Prostate gland (tissue), 2 donors: ENCODE data around the gene TMCC1. TPM values are rescaled to one million over a fixed set of nuclear protein-coding genes. Genes with fewer than 3 reads are reported as not detected.

ENCODE experiments used
- DNase-seq: peaks from one replicate; pipeline ENCODE4 v3.0.0-alpha.2; 2019; ENCODE audit warnings: low spot score
- H3K27ac ChIP-seq, 2 donors: fragments of 200-600 bp; sonication (generic); 2 replicates each; pipeline ENCODE4 v1.5.1; 2017 to 2019
- H3K27me3 ChIP-seq: fragments of 200-600 bp; sonication (generic); replicated peaks from 2 replicates; pipeline ENCODE4 v1.5.1; 2019; ENCODE audit not compliant: insufficient read depth
- H3K36me3 ChIP-seq, 2 donors: fragments of 200-600 bp; sonication (generic); 1 replicate in 1 of 2; 2 replicates in 1 of 2; pipeline versions ENCODE4 v1.5.1 to v1.8.1; 2017 to 2019
- H3K4me1 ChIP-seq: fragments of 200-600 bp; sonication (generic); replicated peaks from 2 replicates; pipeline ENCODE4 v1.5.1; 2019
- H3K4me3 ChIP-seq, 2 donors: fragments of 200-600 bp; sonication (generic); 2 replicates each; pipeline ENCODE4 v1.5.1; 2017 to 2019
- H3K9me3 ChIP-seq: fragments of 200-600 bp; sonication (generic); 2 replicates; pipeline ENCODE4 v1.5.1; 2017
- POLR2A ChIP-seq: fragments of 450-650 bp; IDR thresholded peaks from one replicate; pipeline ENCODE4 v1.6.1; 2016; ENCODE audit warnings: antibody characterized with exemption, mild to moderate bottlenecking
- POLR2AphosphoS5 ChIP-seq: sonication (generic); formaldehyde crosslinking; IDR thresholded peaks from one replicate; pipeline ENCODE4 v1.6.1; 2017; ENCODE audit warnings: antibody characterized with exemption
- WGBS: methylation state at CpG from one replicate; pipeline ENCODE4 v1.1.5; 2018; 5-methylcytosine and 5-hydroxymethylcytosine counted together
- intact Hi-C: fragments of 100-400 bp; cut with DNase I; formaldehyde crosslinking; loops from one replicate; pipeline ENCODE4 v1.14.2; 2022
- total RNA-seq, 2 donors: library from RNA; depleted of rRNA; stranded (reverse); fragments of >200 nt; gene quantifications; one replicate each; pipeline ENCODE4 v1.1.0, GENCODE V29; 2016
- TF ChIP-seq, protein P1 (sequence below), 4 experiments: fragments of 200-600 bp in 2 of 4; fragments of 450-650 bp in 2 of 4; sonication (generic) in 2 of 4; IDR thresholded peaks; 1 replicate in 3 of 4; 2 replicates in 1 of 4; pipeline ENCODE4 v1.5.1; 2016 to 2019; ENCODE audit warnings: antibody characterized with exemption in 4 of 4, mild to moderate bottlenecking in 2 of 4, moderate library complexity in 2 of 4

TMCC1 gene
- total RNA-seq, 2 donors from 2014 or later = 27.6 to 43.9 TPM

- WGBS = 46% methylated on average over 5 of the region's 5 CpGs
- no peak for TF ChIP-seq POLR2A
- TF ChIP-seq, protein P1, sequence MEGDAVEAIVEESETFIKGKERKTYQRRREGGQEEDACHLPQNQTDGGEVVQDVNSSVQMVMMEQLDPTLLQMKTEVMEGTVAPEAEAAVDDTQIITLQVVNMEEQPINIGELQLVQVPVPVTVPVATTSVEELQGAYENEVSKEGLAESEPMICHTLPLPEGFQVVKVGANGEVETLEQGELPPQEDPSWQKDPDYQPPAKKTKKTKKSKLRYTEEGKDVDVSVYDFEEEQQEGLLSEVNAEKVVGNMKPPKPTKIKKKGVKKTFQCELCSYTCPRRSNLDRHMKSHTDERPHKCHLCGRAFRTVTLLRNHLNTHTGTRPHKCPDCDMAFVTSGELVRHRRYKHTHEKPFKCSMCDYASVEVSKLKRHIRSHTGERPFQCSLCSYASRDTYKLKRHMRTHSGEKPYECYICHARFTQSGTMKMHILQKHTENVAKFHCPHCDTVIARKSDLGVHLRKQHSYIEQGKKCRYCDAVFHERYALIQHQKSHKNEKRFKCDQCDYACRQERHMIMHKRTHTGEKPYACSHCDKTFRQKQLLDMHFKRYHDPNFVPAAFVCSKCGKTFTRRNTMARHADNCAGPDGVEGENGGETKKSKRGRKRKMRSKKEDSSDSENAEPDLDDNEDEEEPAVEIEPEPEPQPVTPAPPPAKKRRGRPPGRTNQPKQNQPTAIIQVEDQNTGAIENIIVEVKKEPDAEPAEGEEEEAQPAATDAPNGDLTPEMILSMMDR (IDR thresholded peaks at IDR 0.05) = no peak
- no peak for TF ChIP-seq POLR2AphosphoS5
- no peak overlapping the region for H3K27ac ChIP-seq
- H3K27me3 ChIP-seq = no peaks in the 10 kb centered on the region
- no peaks in the 10 kb centered on the region for H3K9me3 ChIP-seq
- H3K4me3 ChIP-seq = no peak overlapping the region
- H3K4me1 ChIP-seq = no peaks in the 10 kb centered on the region
- intact Hi-C loops = no loop called here
- H3K36me3 ChIP-seq = no peaks in the 10 kb centered on the region
- no peak for DNase-seq
Observed at GRCh38 chr3:129927072-129927471, 33.6 kb upstream of the TMCC1 start.

- TF ChIP-seq, protein P1 (IDR thresholded peaks at IDR 0.05) = no peak
- TF ChIP-seq POLR2A (no peak), POLR2AphosphoS5 (no peak)
- H3K4me1 ChIP-seq = no peaks in the 10 kb centered on the region
- DNase-seq = no peak
- intact Hi-C loops = no loop called here
- WGBS = 97% methylated on average over 1 of the region's 1 CpG
- no peak overlapping the region for H3K27ac ChIP-seq
- no peaks in the 10 kb centered on the region for H3K9me3 ChIP-seq
- H3K4me3 ChIP-seq = no peak overlapping the region
- H3K27me3 ChIP-seq = no peaks in the 10 kb centered on the region
- H3K36me3 ChIP-seq = no peaks in the 10 kb centered on the region
Observed at GRCh38 chr3:129919806-129920205, 26.3 kb upstream of the TMCC1 start.

DNA sequence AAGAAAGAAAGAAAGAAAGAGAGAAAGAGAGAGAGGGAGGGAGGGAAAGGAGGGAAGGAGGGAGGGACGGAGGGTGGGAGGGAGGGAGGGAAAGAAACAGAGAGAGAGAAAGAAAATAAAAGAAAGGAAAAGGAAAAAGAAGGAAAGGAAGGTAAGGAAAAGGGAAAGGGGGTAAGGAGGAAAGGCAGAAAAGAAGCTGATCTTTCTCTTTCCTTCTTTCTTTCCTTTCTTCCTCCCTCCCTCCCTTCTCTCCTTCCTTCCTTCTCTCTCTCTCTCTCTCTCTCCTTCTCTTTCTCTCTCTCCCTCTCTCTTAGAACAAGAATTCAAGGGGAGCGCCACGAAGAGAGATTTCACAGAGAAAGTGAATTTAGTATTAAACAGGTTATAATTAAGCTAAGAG lies 25.8 kb upstream of the TMCC1 start:
- 92% methylated on average over 3 of the region's 3 CpGs for WGBS
- intact Hi-C loops = no loop called here
- H3K4me3 ChIP-seq = no peak overlapping the region
- no peak for DNase-seq
- TF ChIP-seq POLR2A (no peak), POLR2AphosphoS5 (no peak)
- TF ChIP-seq, protein P1 (IDR thresholded peaks at IDR 0.05) = no peak
- H3K27me3 ChIP-seq = no peaks in the 10 kb centered on the region
- no peaks in the 10 kb centered on the region for H3K9me3 ChIP-seq
- no peaks in the 10 kb centered on the region for H3K4me1 ChIP-seq
- no peak overlapping the region for H3K27ac ChIP-seq
- H3K36me3 ChIP-seq = no peaks in the 10 kb centered on the region

- H3K4me3 ChIP-seq = no peak overlapping the region
- 98% methylated on average over 8 of the region's 8 CpGs for WGBS
- H3K27ac ChIP-seq = no peak overlapping the region
- no peaks in the 10 kb centered on the region for H3K4me1 ChIP-seq
- H3K9me3 ChIP-seq = no peaks in the 10 kb centered on the region
- DNase-seq = no peak
- no peaks in the 10 kb centered on the region for H3K36me3 ChIP-seq
- TF ChIP-seq POLR2A (no peak), POLR2AphosphoS5 (no peak)
- TF ChIP-seq, protein P1 (IDR thresholded peaks at IDR 0.05) = no peak
- no peaks in the 10 kb centered on the region for H3K27me3 ChIP-seq
- intact Hi-C loops = no loop called here
Observed at GRCh38 chr3:129918461-129918860, 24.9 kb upstream of the TMCC1 start.

DNA sequence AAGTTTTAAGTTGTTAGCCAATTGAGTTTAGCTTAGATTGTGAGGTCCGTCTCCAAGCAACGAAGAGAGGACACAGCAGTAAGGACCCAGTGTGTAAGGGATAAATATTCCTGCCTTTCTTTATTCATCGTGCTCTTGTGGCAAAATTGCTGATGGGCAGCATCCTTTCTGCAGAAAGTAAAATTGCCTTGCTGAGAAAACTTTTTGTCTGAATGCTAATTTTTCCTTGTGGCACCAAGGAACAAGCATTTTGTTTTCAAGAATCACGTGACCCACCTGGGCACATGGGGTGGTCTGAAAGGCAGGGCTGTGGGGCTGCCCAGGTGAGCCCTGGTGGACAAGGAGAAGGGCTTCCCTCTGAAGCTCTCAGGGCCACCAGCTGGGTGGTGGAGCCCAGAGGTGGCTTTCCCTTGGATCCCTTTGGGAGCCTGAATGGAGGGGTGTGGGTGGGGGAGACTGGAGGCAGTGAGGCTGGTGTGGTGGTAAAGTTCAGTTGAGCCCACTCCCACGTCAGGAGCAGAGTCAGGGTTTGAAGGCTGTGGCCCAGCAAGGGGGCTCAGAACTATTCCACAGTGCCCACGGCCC lies 24.0 kb upstream of the TMCC1 start:
- Histone ChIP-seq H3K27me3 (no peaks in the 10 kb centered on the region), H3K4me3 (no peak overlapping the region), H3K4me1 (no peaks in the 10 kb centered on the region), H3K36me3 (no peaks in the 10 kb centered on the region), H3K27ac (no peak overlapping the region), H3K9me3 (no peaks in the 10 kb centered on the region)
- 89% methylated on average over 6 of the region's 6 CpGs for WGBS
- DNase-seq = no peak
- TF ChIP-seq POLR2A (no peak), POLR2AphosphoS5 (no peak)
- TF ChIP-seq, protein P1 (IDR thresholded peaks at IDR 0.05) = no peak
- intact Hi-C loops = no loop called here
